Stimulated activated CD4-positive, alpha-beta T cell treated with anti-CD3 and anti-CD28 coated beads, TNF-alpha, amount 100 ng/mL, for 24 hours (primary cell): ENCODE measurements around the gene TXNL4A.
"Not testable (repeated sequence)": the region's sequence is repeated elsewhere in the genome, so short reads cannot be mapped to it uniquely, and the experiment has no call there.

Source experiments
- DNase-seq, 3 experiments: peaks; one replicate each; pipeline ENCODE4 v3.0.0-alpha.2; 2020; ENCODE audit warnings: low read depth in 3 of 3

TXNL4A gene

DNA sequence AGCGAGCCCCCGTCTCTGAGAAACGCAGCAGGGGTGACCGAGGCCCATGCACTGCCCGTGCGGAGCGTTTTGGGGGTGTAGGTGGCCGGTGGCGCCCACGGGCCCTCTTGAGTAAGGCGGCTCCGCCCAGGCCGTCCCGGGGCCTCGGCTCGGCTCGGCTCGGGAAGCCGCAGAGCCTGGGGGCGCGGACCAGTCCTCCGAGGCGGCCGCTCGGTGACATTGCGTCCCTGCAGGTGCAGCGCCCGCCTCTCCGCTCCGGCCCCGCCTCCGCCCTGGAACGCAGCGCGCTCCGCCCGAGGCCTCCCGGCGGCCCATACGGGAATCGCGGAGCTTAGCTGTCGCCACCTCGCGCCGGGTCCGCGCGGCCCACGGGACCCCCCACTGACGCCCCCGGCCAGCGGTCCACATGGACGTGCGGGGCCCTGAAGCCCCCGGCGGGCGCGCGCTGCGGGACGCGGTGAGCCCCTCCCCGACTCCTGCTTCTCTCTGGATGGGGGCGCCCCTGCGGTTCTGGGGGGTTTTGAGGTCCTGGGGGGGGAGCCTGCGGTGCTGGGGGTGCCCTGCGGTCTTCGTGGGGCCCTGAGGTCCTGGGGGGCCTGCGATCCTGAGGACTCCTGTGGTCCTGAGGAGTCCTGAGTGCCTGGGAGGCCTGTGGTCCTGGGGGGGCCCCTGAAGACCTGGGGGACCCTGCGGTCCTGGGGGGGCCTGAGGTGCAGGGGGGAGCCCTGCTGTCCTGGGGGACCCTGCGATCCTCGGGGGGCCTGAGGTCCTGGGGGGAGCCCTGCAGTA, 23.8 kb downstream of the TXNL4A start, which contains the start of gene HSBP1L1:
HSBP1L1 (plus strand) TSS at position 314 of the 789 bp plus-strand sequence; CDS start at position 407, 93 bp downstream.
- peak in 1 of 3 experiments; percentile 66 for DNase-seq

- no peak for DNase-seq
These were observed 24.6 kb downstream of the TXNL4A start for GRCh38 chr18:79963658-79964329.

- peak in 2 of 3 experiments; percentile 37 to 41 for DNase-seq
These were observed 25.3 kb downstream of the TXNL4A start for GRCh38 chr18:79962835-79963657.

DNA sequence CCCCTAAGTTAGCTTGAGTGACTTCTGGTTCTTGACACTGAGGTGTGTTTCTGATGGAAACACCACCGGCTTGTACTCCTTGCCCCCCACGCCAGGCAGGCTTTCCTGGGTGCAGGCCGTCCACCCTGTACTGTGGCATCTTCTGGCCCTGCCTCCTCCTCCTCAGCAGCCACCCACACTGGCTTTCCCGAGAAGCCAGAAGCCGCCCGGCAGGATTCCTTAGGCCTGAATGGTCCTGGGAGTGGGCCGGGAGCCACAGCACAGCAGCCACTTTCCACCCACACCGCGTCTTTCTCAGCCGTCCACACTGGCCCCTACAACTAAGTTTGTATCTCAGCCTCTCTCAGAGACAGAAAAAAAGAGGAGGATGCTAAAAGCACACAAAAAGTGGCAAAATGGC, 26.1 kb downstream of the TXNL4A start:
- no peak for DNase-seq

GRCh38 chr18:79961527-79962291, 26.7 kb downstream of the TXNL4A start:
- DNase-seq = no peak

DNA sequence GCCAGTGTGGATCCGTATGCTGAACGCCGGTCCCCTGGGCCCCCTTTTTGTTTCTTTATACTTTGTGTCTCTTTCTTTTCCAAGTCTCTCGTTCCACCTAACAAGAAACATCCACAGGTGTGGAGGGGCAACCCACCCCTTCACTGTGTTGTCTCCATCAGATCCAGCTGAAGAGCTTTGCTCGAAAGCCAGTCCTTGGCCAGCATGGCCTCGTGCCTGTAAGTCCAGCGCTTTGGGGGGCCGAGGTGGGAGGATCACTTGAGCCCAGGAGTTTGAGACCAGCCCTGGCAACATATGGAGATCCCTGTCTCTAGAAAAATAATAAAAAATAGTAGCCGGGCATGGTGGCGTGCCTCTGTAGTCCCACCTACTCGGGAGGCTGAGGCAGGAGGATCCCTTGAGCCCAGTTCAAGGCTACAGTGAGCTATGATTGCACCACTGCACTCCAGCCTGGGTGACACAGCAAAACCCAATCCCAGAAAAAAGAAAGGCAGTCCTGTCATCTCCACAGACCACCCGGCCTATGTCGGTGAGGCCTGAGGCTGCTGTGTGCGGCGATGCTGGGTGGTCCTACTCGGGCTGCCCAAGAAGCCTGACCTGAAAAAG, 27.3 kb downstream of the TXNL4A start:
- no peak for DNase-seq

GRCh38 chr18:79960161-79960801, 28.1 kb downstream of the TXNL4A start:
- DNase-seq = not testable (repeated sequence)

DNA sequence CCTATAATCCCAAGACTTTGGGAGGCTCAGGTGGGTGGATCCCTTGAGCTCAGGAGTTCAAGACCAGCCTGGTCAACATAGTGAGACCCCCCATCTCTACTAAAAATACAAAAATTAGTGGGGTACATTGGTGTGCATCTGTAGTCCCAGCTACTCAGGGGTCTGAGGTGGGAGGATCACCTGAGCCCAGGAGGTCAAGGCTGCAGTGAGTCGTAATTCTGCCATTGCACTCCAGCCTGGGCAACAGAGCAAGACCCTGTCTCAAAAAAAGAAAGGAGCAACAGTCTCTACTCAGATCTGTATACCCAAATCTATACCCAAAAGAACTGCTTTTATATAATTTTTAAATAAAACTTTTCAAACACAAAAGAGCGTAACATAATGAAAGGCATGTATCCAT, 29.4 kb downstream of the TXNL4A start:
- DNase-seq = no peak

DNA sequence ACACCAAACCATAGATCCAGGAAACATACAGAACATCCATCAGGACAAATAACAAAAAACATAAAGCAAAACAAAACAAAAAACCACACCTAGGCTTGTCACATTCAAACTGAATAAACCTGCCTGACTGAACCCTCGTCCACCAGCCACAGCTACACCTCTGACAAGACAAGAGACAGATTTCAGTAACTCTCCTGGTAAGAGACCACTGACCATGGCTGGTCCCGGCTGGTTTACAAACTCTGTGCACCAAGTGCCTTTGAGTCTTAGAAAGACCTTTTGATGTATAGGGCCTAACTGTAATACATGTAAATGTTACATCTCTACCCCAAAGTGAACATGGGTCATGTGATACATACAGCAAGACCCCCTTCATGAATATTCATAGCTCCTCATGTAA, 32.1 kb downstream of the TXNL4A start:
- no peak for DNase-seq

DNA sequence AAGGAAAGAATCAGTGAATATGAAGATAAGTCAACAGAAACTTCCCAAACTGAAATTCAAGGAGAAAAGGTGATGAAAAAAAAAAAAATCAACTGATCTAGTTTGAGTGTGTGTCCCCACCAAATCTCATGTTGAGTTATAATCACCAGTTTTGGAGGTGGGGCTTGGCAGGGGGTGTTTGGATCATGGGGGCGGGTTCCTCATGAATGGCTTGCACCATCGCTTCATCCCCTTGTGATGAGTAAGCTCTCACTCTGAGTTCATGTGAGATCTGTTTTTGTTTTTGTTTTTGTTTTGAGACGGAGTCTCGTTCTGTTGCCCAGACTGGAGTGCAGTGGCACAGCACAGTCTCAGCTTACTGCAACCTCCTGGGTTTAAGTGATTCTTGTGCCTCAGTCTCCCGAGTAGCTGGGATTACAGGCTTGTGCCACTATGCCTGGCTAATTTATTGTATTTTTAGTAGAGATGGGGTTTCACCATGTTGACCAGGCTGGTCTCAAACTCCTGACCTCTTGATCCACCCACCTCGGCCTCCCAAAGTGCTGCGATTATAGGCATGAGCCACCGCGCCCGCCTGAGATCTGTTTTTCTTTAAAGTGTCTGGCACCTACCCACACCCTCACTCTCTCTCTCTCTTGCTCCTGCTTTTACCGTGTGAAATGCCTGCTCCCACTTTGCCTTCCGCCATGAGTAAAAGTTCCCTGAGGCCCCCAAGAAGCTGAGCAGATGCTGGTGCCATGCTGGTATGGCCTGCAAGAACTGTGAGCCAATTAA, 32.9 kb downstream of the TXNL4A start:
- no peak for DNase-seq

DNA sequence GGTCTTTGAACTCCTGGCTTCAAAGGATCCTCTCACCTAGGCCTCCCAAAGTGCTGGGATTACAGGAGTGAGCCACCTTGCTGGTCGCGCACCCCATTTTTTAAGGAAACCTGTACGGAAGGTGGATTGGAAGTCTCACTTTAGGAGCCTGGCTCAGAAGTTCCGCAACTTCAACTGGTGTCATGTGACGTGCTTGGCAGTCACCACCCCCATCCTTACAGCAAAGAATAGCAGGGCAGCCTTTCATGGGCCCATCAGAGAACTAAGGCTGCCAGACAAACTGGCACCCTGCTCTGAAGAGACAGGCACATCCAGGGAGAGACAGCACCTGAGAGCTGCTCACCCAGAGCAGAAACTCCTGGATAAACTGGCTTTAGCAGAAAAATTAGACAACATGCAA, 33.6 kb downstream of the TXNL4A start:
- no peak for DNase-seq

DNA sequence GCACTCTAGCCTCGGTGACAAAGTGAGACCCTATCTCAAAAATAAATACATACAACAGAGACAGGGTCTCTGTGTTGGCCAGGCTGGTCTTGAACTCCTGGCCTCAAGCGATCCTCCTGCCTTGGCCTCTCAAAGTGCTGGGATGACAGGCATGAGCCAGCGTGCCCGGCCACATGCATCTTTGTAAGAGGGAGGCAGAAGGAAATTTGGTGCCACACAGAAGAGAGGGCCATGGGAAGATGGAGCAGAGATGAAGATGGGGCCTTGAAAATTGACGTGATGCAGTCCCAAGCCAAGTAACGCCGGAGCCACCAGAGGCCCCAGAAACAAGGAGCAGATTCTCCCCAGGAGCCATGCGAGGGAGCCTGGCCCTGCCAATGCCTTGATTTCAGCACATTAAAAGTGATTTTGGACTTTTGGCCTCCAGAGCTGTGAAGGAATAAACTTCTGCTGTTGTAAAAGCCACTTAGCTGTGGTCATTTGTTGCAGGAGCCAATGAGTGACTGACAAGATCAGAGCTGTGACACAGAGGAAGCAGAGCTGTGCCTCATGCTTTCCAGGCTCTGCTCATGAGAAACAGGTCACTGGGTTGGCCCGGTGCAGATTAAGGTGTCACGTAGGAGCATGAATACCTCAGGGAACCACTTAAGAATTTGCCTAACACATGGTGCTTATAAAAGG, 34.3 kb downstream of the TXNL4A start:
- no peak for DNase-seq

- no peak for DNase-seq
These were observed 35.3 kb downstream of the TXNL4A start for GRCh38 chr18:79952996-79953559.

- DNase-seq = no peak
These were observed 35.8 kb downstream of the TXNL4A start for GRCh38 chr18:79952456-79952995.

DNA sequence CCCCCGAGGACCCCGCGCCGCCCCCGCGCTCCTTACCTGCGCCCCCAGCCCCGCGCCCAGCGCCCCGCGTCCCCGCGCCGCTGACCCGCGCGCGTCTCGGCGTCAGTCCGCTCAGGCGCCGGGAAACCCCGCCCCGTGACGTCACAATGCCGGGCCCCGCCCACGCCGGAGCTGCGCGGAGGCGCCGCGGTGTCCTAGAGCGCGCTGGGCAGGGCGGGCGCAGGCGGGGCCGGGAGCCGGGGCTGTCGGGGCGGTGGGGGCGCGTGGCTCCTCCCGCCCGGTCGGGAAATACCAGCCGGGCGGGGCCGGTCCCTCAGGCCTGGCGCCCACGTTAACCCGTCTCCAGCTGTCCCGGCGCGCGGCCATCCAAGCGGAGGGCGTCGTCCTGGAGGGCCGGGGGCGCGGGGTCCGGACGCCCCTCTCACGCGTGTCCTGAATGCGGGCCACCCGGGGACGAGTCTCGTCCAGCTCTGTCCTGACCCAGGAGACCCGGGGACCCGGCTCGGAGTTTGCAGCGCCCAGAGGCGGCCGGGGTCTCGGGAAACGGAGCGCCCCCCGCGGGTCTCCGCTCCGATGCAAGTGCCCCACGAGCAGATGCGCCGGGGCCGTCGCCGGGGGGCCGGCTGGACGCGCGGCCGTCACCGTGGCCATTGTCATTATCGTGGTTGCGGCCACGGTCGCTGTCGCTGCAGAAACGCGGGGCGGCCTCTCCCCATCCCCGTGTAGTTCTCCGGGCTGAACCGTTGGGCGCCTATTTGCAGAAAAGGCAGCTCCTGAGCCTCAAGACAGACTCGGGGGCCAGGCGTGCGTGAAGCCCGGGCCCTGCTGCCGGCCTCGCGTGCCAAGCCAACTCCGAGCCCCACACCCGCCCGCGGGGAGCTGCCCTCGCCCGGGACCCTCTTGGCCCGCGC, 36.6 kb downstream of the TXNL4A start, which contains the start of gene SLC66A2:
SLC66A2 (minus strand) TSS at position 109 of the 911 bp plus-strand sequence. CDS start 727 bp downstream, outside the sequence.
- DNase-seq = peak; percentile 88 to 94 (median 93)

- no peak for DNase-seq
These were observed 37.6 kb downstream of the TXNL4A start for GRCh38 chr18:79950515-79951341.
